CD4-positive, alpha-beta T cell (primary cell): ENCODE results near the gene PREP. TPM values are rescaled to one million over a fixed set of nuclear protein-coding genes. Genes with fewer than 3 reads are reported as not detected.

Source experiments
- ATAC-seq: fragments of 200-7000 bp; cut with Tn5 transposase; one replicate; pipeline ENCODE4 v1.10.0; 2022; ENCODE audit warnings: mild to moderate bottlenecking; ENCODE audit not compliant: poor library complexity
- CTCF ChIA-PET: fragments of 350-600 bp; sonication (Branson Sonifier 250); formaldehyde crosslinking; loops from one replicate; lab custom pipeline; 2021; ENCODE audit warnings: antibody characterized with exemption, inconsistent platforms; lab: Charles Lee
- POLR2A ChIA-PET: fragments of 350-600 bp; sonication (Branson Sonifier 250); formaldehyde crosslinking; loops from one replicate; lab custom pipeline; 2021; ENCODE audit warnings: antibody characterized with exemption, inconsistent platforms; lab: Charles Lee
- DNase-seq, 14 experiments: peaks; one replicate each; pipeline ENCODE4 v3.0.0-alpha.2; 2013 to 2020; ENCODE audit warnings: mixed read lengths in 2 of 14
- H3K27ac ChIP-seq, 2 donors: one replicate each; pipeline versions ENCODE4 v1.5.1 to v1.7.0; 2013; ENCODE audit warnings: low read length in 2 of 2, low read depth in 1 of 2, mild to moderate bottlenecking in 1 of 2
- H3K27me3 ChIP-seq, 2 experiments: 1 replicate in 1 of 2; 2 replicates in 1 of 2; pipeline versions ENCODE4 v1.6.1 to v1.7.0; 2013; ENCODE audit warnings: low read length in 2 of 2, control low read depth in 1 of 2, mild to moderate bottlenecking in 1 of 2, moderate library complexity in 1 of 2; ENCODE audit not compliant: insufficient read depth in 2 of 2, control insufficient read depth in 1 of 2
- H3K36me3 ChIP-seq: one replicate; pipeline ENCODE4 v1.6.1; 2013; ENCODE audit warnings: low read length, control low read depth; ENCODE audit not compliant: insufficient read depth
- H3K4me1 ChIP-seq: one replicate; pipeline ENCODE4 v1.6.1; 2013; ENCODE audit warnings: low read length, control low read depth; ENCODE audit not compliant: insufficient read depth
- H3K4me3 ChIP-seq: one replicate; pipeline ENCODE4 v1.5.1; 2013; ENCODE audit warnings: mild to moderate bottlenecking, low read length, moderate library complexity
- H3K9me3 ChIP-seq, 2 experiments: 1 replicate in 1 of 2; 2 replicates in 1 of 2; pipeline versions ENCODE4 v1.6.1 to v1.7.0; 2013; ENCODE audit warnings: low read length in 2 of 2, mild to moderate bottlenecking in 2 of 2, control low read depth in 1 of 2, moderate library complexity in 1 of 2; ENCODE audit not compliant: control insufficient read depth in 1 of 2, insufficient read depth in 1 of 2
- H3K27ac Mint-ChIP-seq: one replicate; pipeline ENCODE4 v1.8.0; 2020; ENCODE audit warnings: mixed read lengths
- H3K27me3 Mint-ChIP-seq: one replicate; pipeline ENCODE4 v1.8.0; 2021; ENCODE audit warnings: mixed read lengths
- H3K36me3 Mint-ChIP-seq: one replicate; pipeline ENCODE4 v1.8.0; 2021; ENCODE audit warnings: low read depth, mixed read lengths
- H3K4me1 Mint-ChIP-seq: one replicate; pipeline ENCODE4 v1.8.0; 2021; ENCODE audit warnings: low read depth, mixed read lengths
- H3K4me3 Mint-ChIP-seq: one replicate; pipeline ENCODE4 v1.8.0; 2020; ENCODE audit warnings: mild to moderate bottlenecking, mixed read lengths
- H3K9me3 Mint-ChIP-seq: one replicate; pipeline ENCODE4 v1.8.0; 2020; ENCODE audit warnings: mixed read lengths
- CTCF ChIP-seq: fragments of 200-600 bp; IDR thresholded peaks from one replicate; pipeline ENCODE4 v1.8.0; 2022; ENCODE audit warnings: antibody characterized with exemption, mild to moderate bottlenecking
- intact Hi-C, 2 experiments: fragments of 100-400 bp; cut with DNase I in 1 of 2; cut with micrococcal nuclease in 1 of 2; formaldehyde crosslinking; loops; one replicate each; pipeline versions ENCODE4 v1.15.1 to v1.9.0; 2023 to 2025; cut with DNase I, micrococcal nuclease
- total RNA-seq, 174 experiments: library from RNA in 2 of 174; stranded (reverse) in 2 of 174; gene quantifications; one replicate each; pipeline ENCODE4 v1.2.3 and lab custom pipeline; 2021 to 2026

PREP gene
- total RNA-seq, 2 experiments from 2014 or later = 14.9 to 15.6 TPM

GRCh38 chr6:105373481-105373880 is 29.4 kb downstream of the PREP start:
- no peak for TF ChIP-seq CTCF
- H3K27me3 ChIP-seq = no peaks in the 10 kb centered on the region
- no peaks in the 10 kb centered on the region for H3K4me1 ChIP-seq
- H3K4me3 Mint-ChIP-seq = no peak overlapping the region
- POLR2A ChIA-PET = no interaction called here
- no peak overlapping the region for H3K27ac ChIP-seq
- H3K36me3 Mint-ChIP-seq = peaks cover 90% of the 10 kb centered on the region
- CTCF ChIA-PET = no interaction called here
- intact Hi-C loops = no loop called here
- DNase-seq (no peak), ATAC-seq (no peak)
- peaks cover 2% of the 10 kb centered on the region for H3K4me1 Mint-ChIP-seq
- no peaks in the 10 kb centered on the region for H3K9me3 ChIP-seq
- H3K36me3 ChIP-seq = peaks cover 68% of the 10 kb centered on the region
- no peaks in the 10 kb centered on the region for H3K27me3 Mint-ChIP-seq
- H3K4me3 ChIP-seq = no peak overlapping the region
- no peak overlapping the region for H3K27ac Mint-ChIP-seq
- H3K9me3 Mint-ChIP-seq = no peaks in the 10 kb centered on the region

DNA sequence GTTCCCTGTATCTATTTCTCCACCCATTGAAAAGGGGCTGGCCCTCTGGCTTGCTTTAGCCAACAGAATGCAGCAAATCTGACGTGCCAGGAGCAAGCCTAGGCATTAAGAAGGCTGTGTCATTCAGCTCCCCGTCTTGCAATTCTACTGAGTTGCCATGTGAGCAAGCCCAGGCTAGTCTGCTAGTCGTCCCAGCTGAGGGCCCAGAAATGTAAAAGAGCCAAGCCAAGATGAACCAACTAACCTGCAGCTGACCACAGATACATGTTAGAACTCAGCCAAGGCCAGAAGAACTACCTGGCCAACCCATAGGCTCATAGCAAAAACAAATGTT is 30.1 kb downstream of the PREP start:
- H3K4me1 ChIP-seq = no peaks in the 10 kb centered on the region
- intact Hi-C loops = no loop called here
- POLR2A ChIA-PET = no interaction called here
- Mint-ChIP-seq H3K36me3 (peaks cover 90% of the 10 kb centered on the region), H3K4me1 (no peaks in the 10 kb centered on the region), H3K9me3 (no peaks in the 10 kb centered on the region), H3K27me3 (no peaks in the 10 kb centered on the region), H3K27ac (no peak overlapping the region), H3K4me3 (no peak overlapping the region)
- CTCF ChIA-PET = no interaction called here
- H3K4me3 ChIP-seq = no peak overlapping the region
- TF ChIP-seq CTCF = no peak
- no peaks in the 10 kb centered on the region for H3K9me3 ChIP-seq
- no peaks in the 10 kb centered on the region for H3K27me3 ChIP-seq
- ATAC-seq (no peak), DNase-seq (no peak)
- H3K27ac ChIP-seq = no peak overlapping the region
- peaks cover 70% of the 10 kb centered on the region for H3K36me3 ChIP-seq

- CTCF ChIA-PET = no interaction called here
- H3K36me3 Mint-ChIP-seq = peaks cover 88% of the 10 kb centered on the region
- Histone ChIP-seq H3K4me3 (no peak overlapping the region), H3K27ac (no peak overlapping the region), H3K27me3 (no peaks in the 10 kb centered on the region), H3K4me1 (no peaks in the 10 kb centered on the region), H3K36me3 (peaks cover 67% of the 10 kb centered on the region), H3K9me3 (no peaks in the 10 kb centered on the region)
- POLR2A ChIA-PET = no interaction called here
- DNase-seq (no peak), ATAC-seq (no peak)
- no peaks in the 10 kb centered on the region for H3K4me1 Mint-ChIP-seq
- no peak overlapping the region for H3K4me3 Mint-ChIP-seq
- H3K9me3 Mint-ChIP-seq = no peaks in the 10 kb centered on the region
- TF ChIP-seq CTCF = no peak
- H3K27me3 Mint-ChIP-seq = no peaks in the 10 kb centered on the region
- intact Hi-C loops = no loop called here
- H3K27ac Mint-ChIP-seq = no peak overlapping the region
Measured at GRCh38 chr6:105372142-105372848, 30.6 kb downstream of the PREP start.
